DOHH2 (cell line): Measurements from ENCODE around the gene CLPTM1L.

ENCODE experiments used
- CTCF ChIP-seq: fragments of 200-600 bp; sonication (generic); IDR thresholded peaks from one replicate; pipeline ENCODE4 v1.5.1; 2014; ENCODE audit warnings: antibody characterized with exemption, mild to moderate bottlenecking, low read depth, low read length; ENCODE audit not compliant: poor library complexity, severe bottlenecking
- EZH2phosphoT487 ChIP-seq: fragments of 200-600 bp; sonication (generic); IDR thresholded peaks from 2 replicates; pipeline ENCODE4 v1.6.1; 2017; ENCODE audit warnings: borderline replicate concordance, mild to moderate bottlenecking, antibody characterized with exemption, low read length, moderate library complexity, mixed read lengths

GRCh38 chr5:1390333-1390732 is 45.4 kb upstream of the CLPTM1L start:
- TF ChIP-seq CTCF (no peak), EZH2phosphoT487 (no peak)
